ENCODE measurements around the gene RASGRF1.

DNA sequence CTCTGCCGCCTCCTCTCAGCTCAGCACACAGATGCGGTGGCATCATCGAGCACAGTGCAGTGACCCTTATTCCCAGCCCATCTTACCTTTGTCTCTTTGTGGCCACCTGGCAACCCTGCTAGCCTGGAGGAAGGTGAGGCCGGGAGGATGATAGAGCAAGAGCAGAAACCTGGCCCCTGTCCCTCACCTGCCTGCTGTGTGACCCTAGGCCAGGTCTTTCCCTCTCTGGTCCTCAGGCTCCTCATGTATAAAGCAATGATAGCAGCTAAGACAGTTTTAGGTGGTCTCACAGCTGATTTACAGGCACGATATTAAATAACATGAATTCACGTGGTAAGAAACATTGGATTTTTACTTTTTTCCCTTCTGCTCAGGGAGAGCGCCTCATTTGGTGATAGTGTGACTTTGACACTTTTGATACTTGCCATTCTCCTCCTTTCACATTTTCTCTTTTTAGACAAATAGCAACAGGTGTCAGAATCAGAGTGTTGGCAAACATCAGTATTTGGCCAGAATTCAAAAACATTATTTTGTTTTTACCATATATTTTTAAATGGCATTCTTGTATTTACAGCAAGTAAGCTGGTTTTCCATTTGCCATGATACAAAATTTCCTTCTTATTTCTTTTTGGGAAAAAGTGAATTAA lies 116.2 kb downstream of the RASGRF1 start:
- no peak for TF ChIP-seq MAX (IDR thresholded peaks at IDR 0.05)
- TF ChIP-seq YY1 (IDR thresholded peaks at IDR 0.05; ENCODE audit: low read depth), result no peak
- TF ChIP-seq CREB1 (IDR thresholded peaks at IDR 0.05; ENCODE audit: low read depth), result no peak
- TF ChIP-seq EP300 (IDR thresholded peaks at IDR 0.05; ENCODE audit: borderline replicate concordance), result no peak
- TF ChIP-seq TEAD4 (IDR thresholded peaks at IDR 0.05), result no peak
- no peak for TF ChIP-seq RAD21 (IDR thresholded peaks at IDR 0.05; ENCODE audit: low read depth)
- no peak for TF ChIP-seq REST (IDR thresholded peaks at IDR 0.05; ENCODE audit: low read depth)
- TF ChIP-seq NFIC (IDR thresholded peaks at IDR 0.05), result no peak
